Astrocyte of the cerebellum (primary cell): ENCODE data around the gene FASTK.

Source experiments
- DNase-seq: peaks from one replicate; pipeline ENCODE4 v3.0.0-alpha.2; 2011; ENCODE audit warnings: low read depth
- H3K4me3 ChIP-seq: 2 replicates; pipeline ENCODE4 v1.5.1; 2011; ENCODE audit warnings: mild to moderate bottlenecking, low read depth, low read length, moderate library complexity
- in situ Hi-C: cut with HindIII; loops from 2 replicates; pipeline ENCODE4 v1.10.0; 2017; ENCODE audit warnings: low sequenced_read_pairs
- TF ChIP-seq, protein P1 (sequence below): IDR thresholded peaks from 2 replicates; pipeline ENCODE4 v1.5.1; 2012; ENCODE audit warnings: low read length, low read depth, moderate library complexity, mild to moderate bottlenecking; ENCODE audit errors: missing control alignments

The FASTK gene

DNA sequence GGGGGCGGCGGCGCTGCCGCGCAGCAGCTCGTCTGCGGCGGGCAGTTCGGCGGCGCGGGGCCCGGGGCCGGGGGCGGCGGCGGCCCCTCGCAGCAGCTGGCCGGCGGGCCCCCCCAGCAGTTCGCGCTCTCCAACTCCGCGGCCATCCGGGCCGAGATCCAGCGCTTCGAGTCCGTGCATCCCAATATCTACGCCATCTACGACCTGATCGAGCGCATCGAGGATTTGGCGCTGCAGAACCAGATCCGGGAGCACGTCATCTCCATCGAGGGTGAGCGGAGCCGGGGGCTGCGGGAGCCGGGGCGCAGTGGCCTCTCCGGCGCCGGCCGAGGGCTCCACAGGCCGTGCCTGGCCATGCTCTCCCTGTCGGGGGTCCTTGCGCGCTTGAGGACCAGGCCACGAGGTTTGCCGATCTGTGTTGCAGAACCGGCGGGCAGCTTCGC, 6.2 kb upstream of the FASTK start:
- TF ChIP-seq, protein P1, sequence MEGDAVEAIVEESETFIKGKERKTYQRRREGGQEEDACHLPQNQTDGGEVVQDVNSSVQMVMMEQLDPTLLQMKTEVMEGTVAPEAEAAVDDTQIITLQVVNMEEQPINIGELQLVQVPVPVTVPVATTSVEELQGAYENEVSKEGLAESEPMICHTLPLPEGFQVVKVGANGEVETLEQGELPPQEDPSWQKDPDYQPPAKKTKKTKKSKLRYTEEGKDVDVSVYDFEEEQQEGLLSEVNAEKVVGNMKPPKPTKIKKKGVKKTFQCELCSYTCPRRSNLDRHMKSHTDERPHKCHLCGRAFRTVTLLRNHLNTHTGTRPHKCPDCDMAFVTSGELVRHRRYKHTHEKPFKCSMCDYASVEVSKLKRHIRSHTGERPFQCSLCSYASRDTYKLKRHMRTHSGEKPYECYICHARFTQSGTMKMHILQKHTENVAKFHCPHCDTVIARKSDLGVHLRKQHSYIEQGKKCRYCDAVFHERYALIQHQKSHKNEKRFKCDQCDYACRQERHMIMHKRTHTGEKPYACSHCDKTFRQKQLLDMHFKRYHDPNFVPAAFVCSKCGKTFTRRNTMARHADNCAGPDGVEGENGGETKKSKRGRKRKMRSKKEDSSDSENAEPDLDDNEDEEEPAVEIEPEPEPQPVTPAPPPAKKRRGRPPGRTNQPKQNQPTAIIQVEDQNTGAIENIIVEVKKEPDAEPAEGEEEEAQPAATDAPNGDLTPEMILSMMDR: no peak
- H3K4me3 ChIP-seq: peak overlapping the region; percentile 55
- in situ Hi-C loops: no loop called here
- no peak for DNase-seq

DNA sequence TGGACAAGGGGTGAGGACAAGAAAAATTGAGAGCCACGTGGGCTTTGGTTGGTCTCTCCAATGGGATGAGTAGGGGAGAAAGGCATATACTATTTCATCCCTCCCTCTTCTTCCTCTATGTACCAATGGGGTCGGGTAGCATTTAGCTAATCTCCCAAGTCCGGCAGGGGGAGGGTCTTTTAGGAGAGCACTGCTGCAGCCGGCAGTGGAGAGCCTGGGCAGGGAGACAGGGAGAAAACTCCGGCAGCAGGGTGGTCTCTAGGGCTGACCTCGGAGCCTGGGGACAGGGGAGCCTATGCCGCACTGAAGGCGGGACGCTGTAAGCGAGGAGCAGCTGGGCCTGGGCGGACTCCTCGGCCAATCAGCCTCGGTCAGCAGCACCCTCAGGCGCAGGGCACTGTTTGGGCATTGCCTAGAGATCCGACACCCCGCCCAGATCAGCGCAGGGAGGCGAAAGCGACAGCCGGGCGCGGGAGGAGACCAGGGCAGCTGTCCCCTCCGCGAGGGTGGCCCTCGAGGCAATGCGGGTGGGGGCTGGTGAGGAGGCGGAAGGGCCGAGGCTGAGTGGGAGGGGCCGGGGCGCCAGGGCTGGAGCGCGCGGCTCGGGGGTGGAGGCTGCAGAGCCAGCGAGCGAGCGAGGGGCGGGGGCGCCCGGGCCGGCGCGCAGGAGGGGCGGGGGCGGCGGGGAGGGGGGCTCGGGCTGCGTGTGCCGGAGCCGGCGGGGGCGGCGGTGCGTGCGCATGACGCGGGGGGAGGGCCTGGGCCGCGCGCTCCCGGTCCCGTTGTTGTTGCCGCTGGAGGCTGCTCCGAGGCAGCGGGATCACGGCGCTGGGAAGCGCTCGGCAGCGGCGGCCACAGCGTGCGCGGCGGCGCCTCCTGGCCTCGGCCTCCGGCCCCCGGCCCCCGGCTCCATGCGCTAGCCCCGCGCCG, 5.3 kb upstream of the FASTK start, which contains the start of gene AGAP3:
TSS of gene AGAP3 (plus strand) at position 785 of the 930 bp plus-strand sequence. CDS start 267 bp downstream, outside the sequence.
- in situ Hi-C loops: no loop called here
- DNase-seq: no peak
- peak within 1 kb of the TSS; percentile 55 for H3K4me3 ChIP-seq
- TF ChIP-seq, protein P1: no peak

DNA sequence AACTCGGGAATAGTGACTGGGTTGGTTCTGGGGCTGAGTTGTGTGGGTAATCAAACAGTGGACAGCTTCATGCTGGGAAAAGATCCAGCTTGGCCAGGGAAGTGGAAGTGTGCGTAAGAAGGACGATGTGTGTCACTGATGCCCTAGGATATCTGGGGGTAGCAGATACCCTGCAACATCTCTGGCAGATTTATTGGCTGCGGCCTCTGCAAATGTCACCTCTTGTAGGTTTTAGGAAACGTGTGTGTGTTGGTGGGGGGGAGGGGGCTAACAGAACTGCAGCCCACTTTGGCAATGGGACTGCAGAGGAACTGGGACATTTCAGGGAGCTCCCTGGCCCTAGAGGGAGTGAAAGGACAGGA, 4.7 kb upstream of the FASTK start:
- TF ChIP-seq, protein P1: no peak
- H3K4me3 ChIP-seq: peak overlapping the region; percentile 55
- in situ Hi-C loops: no loop called here
- no peak for DNase-seq

DNA sequence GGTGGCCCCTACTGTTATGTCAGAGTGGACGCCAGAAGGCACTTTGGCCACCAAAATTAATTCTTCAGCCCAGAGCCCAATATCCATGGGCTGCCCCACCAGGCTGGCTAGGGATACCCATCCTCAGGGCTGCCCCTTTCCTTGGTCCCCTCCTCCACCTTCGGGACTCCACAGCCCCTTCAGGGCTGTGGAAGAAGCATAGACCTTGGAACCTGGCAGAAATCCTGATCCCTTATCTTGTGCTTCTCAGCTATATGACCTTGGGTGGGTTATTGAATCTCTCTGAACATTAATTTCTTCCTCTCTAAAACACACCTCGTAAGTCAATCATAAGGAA, 3.2 kb upstream of the FASTK start:
- in situ Hi-C loops: no loop called here
- no peak for DNase-seq
- TF ChIP-seq, protein P1: no peak
- peak overlapping the region; percentile 93 for H3K4me3 ChIP-seq

DNA sequence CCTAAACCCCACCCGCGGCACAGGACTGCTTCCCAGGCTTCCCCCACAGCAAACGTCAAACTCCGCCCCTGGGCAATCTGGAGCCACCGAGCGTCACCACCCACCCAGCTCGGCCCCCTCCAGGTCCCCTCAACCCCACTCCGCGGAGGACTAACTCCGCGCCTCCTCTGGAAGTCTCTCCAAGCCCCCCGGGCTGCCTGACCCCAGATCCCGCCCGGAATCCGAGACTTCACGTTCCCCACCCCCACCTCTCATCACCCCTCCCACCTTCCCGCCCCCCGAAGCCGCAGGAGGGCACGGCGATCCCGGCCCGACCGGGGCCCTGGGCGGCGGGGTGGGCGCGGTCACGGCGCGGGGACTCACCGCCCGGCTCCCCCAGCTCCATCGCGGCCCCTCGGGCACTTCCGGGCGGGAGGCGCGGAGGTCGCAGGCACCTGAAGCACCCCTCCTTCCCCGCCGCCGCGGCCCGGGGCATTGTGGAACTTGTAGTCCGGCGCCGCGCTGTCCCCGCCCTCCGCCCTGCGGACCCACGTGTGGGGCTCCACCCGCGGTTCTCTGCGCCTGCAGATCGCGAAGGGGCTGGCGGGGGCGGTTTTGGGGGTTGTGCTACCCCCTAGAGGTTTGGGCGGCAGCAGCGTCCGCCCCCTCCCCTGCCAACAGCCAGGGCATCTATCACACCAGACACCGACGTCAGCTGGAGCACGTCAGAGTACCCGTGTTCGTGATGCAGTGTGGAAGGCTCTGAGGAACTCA, 2.6 kb upstream of the FASTK start, which contains the start of gene TMUB1:
TSS of gene TMUB1 (minus strand) at position 423 of the 753 bp plus-strand sequence. CDS start 930 bp downstream, outside the sequence.
- no peak for DNase-seq
- TF ChIP-seq, protein P1: no peak
- H3K4me3 ChIP-seq: peak within 1 kb of the TSS; percentile 93
- in situ Hi-C loops: no loop called here
